Fibroblast of the aortic adventitia (primary cell): ENCODE measurements around the gene PLD5. TPM values are rescaled to one million over a fixed set of nuclear protein-coding genes. Genes with fewer than 3 reads are reported as not detected.
"Not testable (repeated sequence)": the region's sequence is repeated elsewhere in the genome, so short reads cannot be mapped to it uniquely, and the experiment has no call there.

Experiments
- DNase-seq: peaks from one replicate; pipeline ENCODE4 v3.0.0-alpha.2; 2010; ENCODE audit warnings: low read depth
- H3K4me3 ChIP-seq: 2 replicates; pipeline ENCODE4 v1.5.1; 2011; ENCODE audit warnings: low read depth, mild to moderate bottlenecking, control low read depth, low read length, moderate library complexity
- total RNA-seq: library from RNA; depleted of rRNA; stranded (reverse); fragments of >200 nt; gene quantifications from 2 replicates; pipeline ENCODE4 v1.2.3, GENCODE V29; 2012; ENCODE audit warnings: low replicate concordance
- TF ChIP-seq, protein P1 (sequence below): IDR thresholded peaks from 2 replicates; pipeline ENCODE4 v1.5.1; 2011; ENCODE audit warnings: mild to moderate bottlenecking, low read length, control low read depth, inconsistent platforms; ENCODE audit not compliant: insufficient read depth

Gene PLD5
- total RNA-seq, 1 donor: under 0.01 TPM

DNA sequence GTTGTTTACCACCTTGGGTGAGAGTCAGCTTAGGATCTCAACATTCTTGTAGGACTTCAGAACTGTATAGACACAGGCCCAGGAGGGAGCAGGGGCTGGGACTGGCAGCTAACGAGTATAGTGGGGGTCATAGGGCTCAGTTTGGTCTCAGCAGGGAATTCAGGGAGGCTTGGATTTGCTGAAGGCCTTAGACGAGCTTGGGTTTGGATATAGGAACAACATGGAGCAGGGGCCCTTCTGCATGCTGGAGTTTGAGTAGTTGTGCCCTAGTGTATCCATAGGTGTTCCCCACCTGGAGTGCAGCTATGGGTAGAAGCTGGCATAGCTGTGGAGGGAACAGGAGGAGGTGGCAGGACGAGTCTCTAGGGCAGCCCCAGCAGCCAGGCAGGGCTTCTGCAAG, 462.2 kb downstream of the PLD5 start:
- no peak overlapping the region for H3K4me3 ChIP-seq
- TF ChIP-seq, protein P1, sequence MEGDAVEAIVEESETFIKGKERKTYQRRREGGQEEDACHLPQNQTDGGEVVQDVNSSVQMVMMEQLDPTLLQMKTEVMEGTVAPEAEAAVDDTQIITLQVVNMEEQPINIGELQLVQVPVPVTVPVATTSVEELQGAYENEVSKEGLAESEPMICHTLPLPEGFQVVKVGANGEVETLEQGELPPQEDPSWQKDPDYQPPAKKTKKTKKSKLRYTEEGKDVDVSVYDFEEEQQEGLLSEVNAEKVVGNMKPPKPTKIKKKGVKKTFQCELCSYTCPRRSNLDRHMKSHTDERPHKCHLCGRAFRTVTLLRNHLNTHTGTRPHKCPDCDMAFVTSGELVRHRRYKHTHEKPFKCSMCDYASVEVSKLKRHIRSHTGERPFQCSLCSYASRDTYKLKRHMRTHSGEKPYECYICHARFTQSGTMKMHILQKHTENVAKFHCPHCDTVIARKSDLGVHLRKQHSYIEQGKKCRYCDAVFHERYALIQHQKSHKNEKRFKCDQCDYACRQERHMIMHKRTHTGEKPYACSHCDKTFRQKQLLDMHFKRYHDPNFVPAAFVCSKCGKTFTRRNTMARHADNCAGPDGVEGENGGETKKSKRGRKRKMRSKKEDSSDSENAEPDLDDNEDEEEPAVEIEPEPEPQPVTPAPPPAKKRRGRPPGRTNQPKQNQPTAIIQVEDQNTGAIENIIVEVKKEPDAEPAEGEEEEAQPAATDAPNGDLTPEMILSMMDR: no peak
- DNase-seq: no peak

DNA sequence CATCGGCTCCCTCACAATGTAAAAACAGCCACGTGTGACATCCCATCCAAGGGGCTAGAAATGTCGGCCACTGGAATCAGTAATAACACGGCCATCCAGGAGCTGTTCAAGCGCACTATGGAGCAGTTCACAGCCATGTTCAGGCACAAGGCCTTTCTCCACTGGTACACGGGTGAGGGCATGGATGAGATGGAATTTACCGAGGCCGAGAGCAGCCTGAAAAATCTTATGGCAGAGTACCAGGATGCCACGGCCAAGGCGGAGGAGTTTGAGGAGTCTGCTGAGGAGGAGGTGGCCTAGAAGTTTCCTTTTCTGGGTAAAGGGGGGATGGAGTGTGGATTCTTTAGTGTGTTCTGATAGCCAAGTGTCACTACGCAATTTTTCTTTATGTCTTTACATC, 464.5 kb downstream of the PLD5 start:
- no peak for DNase-seq
- TF ChIP-seq, protein P1: no peak
- no peak overlapping the region for H3K4me3 ChIP-seq

DNA sequence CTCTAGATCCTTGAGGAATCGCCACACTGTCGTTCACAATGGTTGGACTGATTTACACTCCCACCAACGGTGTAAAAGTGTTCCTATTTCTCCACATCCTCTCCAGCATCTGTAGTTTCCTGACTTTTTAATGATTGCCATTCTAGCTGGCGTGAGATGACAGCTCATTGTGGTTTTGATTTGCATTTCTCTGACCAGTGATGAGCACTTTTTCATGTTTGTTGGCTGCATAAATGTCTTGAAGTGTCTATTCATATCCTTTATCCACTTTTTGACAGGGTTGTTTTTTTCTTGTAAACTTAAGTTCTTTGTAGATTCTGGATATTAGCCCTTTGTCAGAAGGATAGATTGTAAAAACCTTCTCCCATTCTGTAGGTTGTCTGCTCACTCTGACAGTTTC, 465.9 kb downstream of the PLD5 start:
- not testable (repeated sequence) for DNase-seq

DNA sequence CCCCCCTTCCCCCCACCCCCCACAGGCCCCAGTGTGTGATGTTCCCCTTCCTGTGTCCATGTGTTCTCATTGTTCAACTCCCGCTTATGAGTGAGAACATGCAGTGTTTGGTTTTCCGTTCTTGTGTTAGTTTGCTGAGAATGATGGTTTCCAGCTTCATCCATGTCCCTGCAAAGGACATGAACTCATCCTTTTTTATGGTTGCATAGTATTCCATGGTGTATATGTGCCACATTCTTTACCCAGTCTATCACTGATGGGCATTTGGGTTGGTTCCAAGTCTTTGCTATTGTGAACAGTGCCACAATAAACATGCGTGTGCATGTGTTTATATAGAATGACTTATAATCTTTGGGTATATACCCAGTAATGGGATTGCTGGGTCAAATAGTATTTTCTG, 466.3 kb downstream of the PLD5 start:
- H3K4me3 ChIP-seq, DNase-seq: not testable (repeated sequence)

More for the DNA sequence above, 465.9 kb downstream of the PLD5 start:
- H3K4me3 ChIP-seq: not testable (repeated sequence)

DNA sequence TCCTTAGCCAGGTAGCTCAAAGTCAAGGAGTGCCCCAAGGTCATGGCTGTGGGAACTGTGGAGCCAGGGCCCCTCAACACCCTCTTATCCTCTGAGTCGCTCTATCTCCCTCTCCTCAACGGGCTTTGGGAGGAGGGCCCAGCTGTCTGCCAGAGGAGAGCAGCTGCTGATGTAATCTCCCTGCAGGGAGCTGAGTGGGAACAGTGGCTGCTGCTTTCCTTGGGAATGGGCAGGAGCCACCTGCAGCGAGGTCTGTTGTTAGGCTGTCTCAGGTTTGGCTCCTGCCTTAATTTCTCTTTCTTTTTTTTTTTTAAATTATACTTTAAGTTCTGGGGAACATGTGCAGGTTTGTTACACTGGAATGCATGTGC, 466.8 kb downstream of the PLD5 start:
- no peak for DNase-seq
- TF ChIP-seq, protein P1: no peak
- H3K4me3 ChIP-seq: no peak overlapping the region

DNA sequence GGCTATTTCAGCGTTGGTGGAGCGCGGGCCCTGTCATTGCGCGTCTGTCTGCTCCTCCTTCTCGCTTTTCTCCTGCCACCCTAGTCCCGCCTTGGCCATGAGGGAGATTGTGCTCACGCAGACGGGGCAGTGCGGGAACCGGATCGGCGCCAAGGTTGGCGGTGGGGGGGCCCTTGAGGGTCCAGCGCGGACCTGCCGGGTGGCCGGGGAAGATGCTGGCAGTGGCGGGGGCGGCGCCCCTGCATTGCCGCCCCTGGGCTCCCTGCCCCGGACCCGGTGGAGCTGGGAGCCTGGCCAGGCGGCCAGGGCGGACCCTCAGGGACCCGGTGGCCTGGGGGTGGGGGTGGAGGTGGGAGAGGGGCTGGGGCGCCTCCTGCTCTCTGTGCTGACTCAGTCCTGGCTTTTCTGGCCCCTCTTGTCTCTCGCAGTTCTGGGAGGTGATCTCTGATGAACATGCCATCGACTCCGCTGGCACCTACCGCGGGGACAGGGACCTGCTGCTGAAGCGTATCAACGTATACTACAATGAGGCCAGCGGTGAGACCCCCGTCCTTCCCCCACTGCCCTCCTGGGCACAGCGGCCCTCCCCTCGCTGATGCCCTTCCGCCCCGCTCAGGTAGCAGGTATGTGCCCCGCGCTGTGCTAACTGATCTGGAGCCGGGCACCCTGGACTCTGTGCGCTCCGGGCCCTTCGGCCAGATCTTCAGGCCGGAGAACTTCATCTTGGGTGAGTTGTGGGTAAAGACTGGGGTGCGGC, 467.3 kb downstream of the PLD5 start:
- TF ChIP-seq, protein P1: no peak
- H3K4me3 ChIP-seq: no peak overlapping the region
- no peak for DNase-seq

DNA sequence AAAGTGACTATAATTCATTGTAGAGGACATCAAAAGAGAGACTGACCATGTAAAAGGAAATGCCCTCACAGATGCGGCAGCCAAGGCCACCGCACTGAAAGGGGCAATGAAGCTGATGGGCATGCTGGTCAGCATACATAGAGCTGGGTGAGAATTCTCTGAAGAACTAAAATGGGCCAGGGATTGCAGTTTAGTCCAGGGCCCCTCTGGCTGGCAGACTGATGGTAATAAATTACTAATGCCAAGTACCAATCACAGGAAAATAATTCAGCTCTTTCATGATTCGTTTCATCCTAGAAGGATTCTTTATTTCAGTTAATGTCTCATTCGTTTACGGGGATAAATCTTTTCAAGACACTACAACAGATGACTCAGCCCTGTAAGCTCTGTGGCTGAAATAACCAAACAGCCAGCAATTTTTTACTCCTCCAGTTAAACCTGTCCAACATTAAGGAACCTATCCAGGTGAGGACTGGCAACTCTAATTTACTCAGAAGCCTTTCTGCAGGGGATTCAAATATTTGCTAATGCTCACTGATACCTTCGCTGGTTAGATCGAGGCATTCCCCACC, 468.7 kb downstream of the PLD5 start:
- DNase-seq: no peak
- TF ChIP-seq, protein P1: no peak
- no peak overlapping the region for H3K4me3 ChIP-seq

DNA sequence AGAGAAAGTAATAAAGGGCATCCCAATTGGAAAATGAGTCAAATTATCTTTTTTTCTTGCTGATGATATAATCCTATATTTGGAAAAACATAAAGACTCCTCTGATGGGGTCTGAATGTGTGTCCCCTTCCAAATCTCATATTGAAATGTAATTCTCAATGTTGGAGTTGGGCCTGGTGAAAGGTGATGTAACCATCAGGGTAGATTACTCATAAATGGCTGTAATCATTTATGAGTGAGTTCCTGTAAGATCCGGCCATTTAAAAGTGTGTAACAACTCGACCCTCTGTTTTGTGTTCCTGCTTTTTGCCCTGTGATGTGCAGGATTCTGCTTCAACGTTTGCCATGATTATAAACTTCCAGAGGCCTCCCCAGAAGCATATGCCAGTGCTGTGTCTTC, 481.3 kb downstream of the PLD5 start:
- TF ChIP-seq, protein P1: no peak
- no peak overlapping the region for H3K4me3 ChIP-seq
- DNase-seq: no peak
